Neural progenitor cell (in vitro differentiated cells): ENCODE data around the gene CYB561. TPM values are rescaled to one million over a fixed set of nuclear protein-coding genes. Genes with fewer than 3 reads are reported as not detected.

Experiments
- DNase-seq: peaks from one replicate; pipeline ENCODE4 v3.0.0-alpha.2; 2016; ENCODE audit warnings: low spot score
- H2AFZ ChIP-seq: fragments of 200-600 bp; sonication (generic); replicated peaks from 2 replicates; pipeline ENCODE4 v1.6.1; 2016; ENCODE audit warnings: antibody characterized with exemption
- H3F3A ChIP-seq: fragments of 200-600 bp; sonication (generic); 2 replicates; pipeline ENCODE4 v1.6.1; 2016; ENCODE audit warnings: antibody characterized with exemption, low read depth
- H3K27ac ChIP-seq: fragments of 200-600 bp; sonication (generic); 2 replicates; pipeline ENCODE4 v1.5.1; 2016; ENCODE audit warnings: mild to moderate bottlenecking
- H3K27me3 ChIP-seq: fragments of 200-600 bp; sonication (generic); 2 replicates; pipeline ENCODE4 v1.6.1; 2016; ENCODE audit warnings: mild to moderate bottlenecking, moderate library complexity
- H3K36me3 ChIP-seq: fragments of 200-600 bp; sonication (generic); 2 replicates; pipeline ENCODE4 v1.5.1; 2016
- H3K4me1 ChIP-seq: fragments of 200-600 bp; sonication (generic); 2 replicates; pipeline ENCODE4 v1.6.1; 2016; ENCODE audit warnings: mixed run types
- H3K4me2 ChIP-seq: fragments of 200-600 bp; sonication (generic); 2 replicates; pipeline ENCODE4 v1.6.1; 2016
- H3K4me3 ChIP-seq: fragments of 200-600 bp; sonication (generic); 2 replicates; pipeline ENCODE4 v1.5.1; 2016
- H3K79me2 ChIP-seq: fragments of 200-600 bp; sonication (generic); 2 replicates; pipeline ENCODE4 v1.6.1; 2016; ENCODE audit warnings: low read depth
- H3K9ac ChIP-seq: fragments of 200-600 bp; sonication (generic); 2 replicates; pipeline ENCODE4 v1.6.1; 2016
- H3K9me3 ChIP-seq: fragments of 200-600 bp; sonication (generic); 2 replicates; pipeline ENCODE4 v1.5.1; 2016; ENCODE audit warnings: low read depth
- H4K20me1 ChIP-seq: fragments of 200-600 bp; sonication (generic); 2 replicates; pipeline ENCODE4 v1.6.1; 2016; ENCODE audit warnings: low read depth
- H3K27ac Mint-ChIP-seq: 3 replicates; pipeline ENCODE4 v1.8.0; 2021; ENCODE audit warnings: mixed read lengths
- H3K27me3 Mint-ChIP-seq: 2 replicates; pipeline ENCODE4 v1.8.0; 2022; ENCODE audit warnings: low read depth, mild to moderate bottlenecking, inconsistent platforms, moderate library complexity, mixed read lengths; ENCODE audit not compliant: insufficient read depth
- H3K36me3 Mint-ChIP-seq: 3 replicates; pipeline ENCODE4 v1.8.0; 2021; ENCODE audit warnings: mixed read lengths
- H3K4me1 Mint-ChIP-seq: 3 replicates; pipeline ENCODE4 v1.8.0; 2021; ENCODE audit warnings: mixed read lengths
- H3K4me3 Mint-ChIP-seq: 3 replicates; pipeline ENCODE4 v1.8.0; 2021; ENCODE audit warnings: mild to moderate bottlenecking, moderate library complexity, mixed read lengths
- H3K9me3 Mint-ChIP-seq: 3 replicates; pipeline ENCODE4 v1.8.0; 2020; ENCODE audit warnings: mixed read lengths
- CTCF ChIP-seq: fragments of 200-600 bp; sonication (generic); IDR thresholded peaks from 2 replicates; pipeline ENCODE4 v1.5.1; 2017; ENCODE audit warnings: antibody characterized with exemption, mild to moderate bottlenecking
- EZH2 ChIP-seq: fragments of 200-600 bp; sonication (generic); IDR thresholded peaks from 2 replicates; pipeline ENCODE4 v1.6.1; 2017; ENCODE audit warnings: antibody characterized with exemption, mild to moderate bottlenecking, moderate library complexity
- EZH2phosphoT487 ChIP-seq: fragments of 200-600 bp; sonication (generic); IDR thresholded peaks from 2 replicates; pipeline ENCODE4 v1.6.1; 2017; ENCODE audit warnings: antibody characterized with exemption
- total RNA-seq: library from RNA; depleted of rRNA; stranded (reverse); fragments of >200 nt; gene quantifications from 2 replicates; pipeline ENCODE4 v1.2.3, GENCODE V29; 2015; ENCODE audit warnings: low replicate concordance

The CYB561 gene
- total RNA-seq, 1 donor from 2014 or later, result 4.2 TPM

- H3K9me3 ChIP-seq, result no peaks in the 10 kb centered on the region
- TF ChIP-seq EZH2 (no peak), EZH2phosphoT487 (peak; percentile 43)
- H3K4me2 ChIP-seq, result peak overlapping the region; percentile 99
- Mint-ChIP-seq H3K27ac (no peak overlapping the region), H3K4me3 (peak overlapping the region; percentile 86), H3K4me1 (peaks cover 13% of the 10 kb centered on the region), H3K9me3 (no peaks in the 10 kb centered on the region), H3K27me3 (peaks cover 38% of the 10 kb centered on the region), H3K36me3 (no peaks in the 10 kb centered on the region)
- H3K4me1 ChIP-seq, result peaks cover 7% of the 10 kb centered on the region
- H3K36me3 ChIP-seq, result no peaks in the 10 kb centered on the region
- no peak overlapping the region for H3K27ac ChIP-seq
- no peaks in the 10 kb centered on the region for H3K79me2 ChIP-seq
- H2AFZ ChIP-seq, result no peak overlapping the region
- DNase-seq, result no peak
- peak overlapping the region; percentile 71 for H3K4me3 ChIP-seq
- peaks cover 63% of the 10 kb centered on the region for H3K27me3 ChIP-seq
- H3K9ac ChIP-seq, result no peak overlapping the region
- peaks cover 7% of the 10 kb centered on the region for H3F3A ChIP-seq
- H4K20me1 ChIP-seq, result peaks cover 12% of the 10 kb centered on the region
These were observed 31.7 kb upstream of the CYB561 start for GRCh38 chr17:63477480-63478440.

GRCh38 chr17:63476854-63477479, 30.9 kb upstream of the CYB561 start, which contains the start of gene ACE:
Gene ACE (plus strand): TSS chr17:63477061. CDS start chr17:63477095, 34 bp downstream.
- H3K9ac ChIP-seq, result no peak within 1 kb of the TSS
- peak within 1 kb of the TSS; percentile 87 for H2AFZ ChIP-seq
- no peaks in the 10 kb centered on the region for H3K79me2 ChIP-seq
- H3K4me1 ChIP-seq, result peaks cover 7% of the 10 kb centered on the region
- H3K27ac ChIP-seq, result no peak within 1 kb of the TSS
- H3K4me3 ChIP-seq, result peak within 1 kb of the TSS; percentile 71
- no peak for TF ChIP-seq CTCF
- peak; percentile 88 for TF ChIP-seq EZH2
- peak; percentile 60 for TF ChIP-seq EZH2phosphoT487
- Mint-ChIP-seq H3K36me3 (no peaks in the 10 kb centered on the region), H3K27ac (no peak within 1 kb of the TSS), H3K4me1 (peaks cover 13% of the 10 kb centered on the region), H3K9me3 (no peaks in the 10 kb centered on the region), H3K4me3 (peak within 1 kb of the TSS; percentile 86), H3K27me3 (peaks cover 41% of the 10 kb centered on the region)
- H3K9me3 ChIP-seq, result no peaks in the 10 kb centered on the region
- peaks cover 63% of the 10 kb centered on the region for H3K27me3 ChIP-seq
- no peaks in the 10 kb centered on the region for H3K36me3 ChIP-seq
- peaks cover 7% of the 10 kb centered on the region for H3F3A ChIP-seq
- H3K4me2 ChIP-seq, result peak within 1 kb of the TSS; percentile 99
- DNase-seq, result peak; percentile 76
- peaks cover 12% of the 10 kb centered on the region for H4K20me1 ChIP-seq

GRCh38 chr17:63476459-63476853, 30.4 kb upstream of the CYB561 start:
- H3K27me3 ChIP-seq, result peaks cover 63% of the 10 kb centered on the region
- Mint-ChIP-seq H3K36me3 (no peaks in the 10 kb centered on the region), H3K4me1 (peaks cover 13% of the 10 kb centered on the region), H3K27ac (no peak overlapping the region), H3K9me3 (no peaks in the 10 kb centered on the region), H3K27me3 (peaks cover 41% of the 10 kb centered on the region), H3K4me3 (peak overlapping the region; percentile 82)
- H3K4me3 ChIP-seq, result peak overlapping the region; percentile 71
- peaks cover 7% of the 10 kb centered on the region for H3K4me1 ChIP-seq
- H3K36me3 ChIP-seq, result no peaks in the 10 kb centered on the region
- no peak overlapping the region for H3K27ac ChIP-seq
- peaks cover 7% of the 10 kb centered on the region for H3F3A ChIP-seq
- TF ChIP-seq EZH2phosphoT487, result peak; percentile 87
- TF ChIP-seq CTCF, result no peak
- H3K4me2 ChIP-seq, result peak overlapping the region; percentile 99
- no peak overlapping the region for H3K9ac ChIP-seq
- peak; percentile 71 for DNase-seq
- H2AFZ ChIP-seq, result peak overlapping the region; percentile 87
- H3K79me2 ChIP-seq, result no peaks in the 10 kb centered on the region
- peaks cover 12% of the 10 kb centered on the region for H4K20me1 ChIP-seq
- no peaks in the 10 kb centered on the region for H3K9me3 ChIP-seq
